Measurements from ENCODE around the gene GPR89A.

DNA sequence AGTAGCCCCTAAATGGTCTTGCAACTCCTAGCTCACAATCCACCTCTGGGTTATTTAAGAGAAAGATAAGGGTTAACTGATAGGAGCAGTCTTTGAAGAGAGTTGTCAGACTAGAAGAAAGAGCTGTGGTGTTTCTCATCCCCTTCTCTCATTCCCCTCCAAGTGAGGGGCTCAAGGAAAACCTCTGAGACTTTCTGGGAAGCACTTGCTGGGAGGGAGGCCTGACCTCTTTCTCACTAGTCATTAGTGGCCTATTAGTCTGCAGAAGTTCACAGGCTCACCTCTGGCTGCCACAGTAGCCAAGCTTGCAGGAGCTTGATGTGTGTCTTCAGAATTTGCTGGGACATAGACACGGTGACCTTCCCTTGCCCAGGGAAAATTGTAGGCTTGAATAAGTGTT, 6.2 kb upstream of the GPR89A start:
- no peak for TF ChIP-seq TAF1 (IDR thresholded peaks at IDR 0.05; ENCODE audit: low read depth, low read length)
- TF ChIP-seq POLR2AphosphoS5 (IDR thresholded peaks at IDR 0.05; ENCODE audit: low read depth, low read length) = no peak
- no peak for TF ChIP-seq EZH2 (IDR thresholded peaks at IDR 0.05; ENCODE audit: low read depth, low read length, severe bottlenecking)
- TF ChIP-seq SP2 (IDR thresholded peaks at IDR 0.05; ENCODE audit: low read length) = no peak
- TF ChIP-seq, protein P1, sequence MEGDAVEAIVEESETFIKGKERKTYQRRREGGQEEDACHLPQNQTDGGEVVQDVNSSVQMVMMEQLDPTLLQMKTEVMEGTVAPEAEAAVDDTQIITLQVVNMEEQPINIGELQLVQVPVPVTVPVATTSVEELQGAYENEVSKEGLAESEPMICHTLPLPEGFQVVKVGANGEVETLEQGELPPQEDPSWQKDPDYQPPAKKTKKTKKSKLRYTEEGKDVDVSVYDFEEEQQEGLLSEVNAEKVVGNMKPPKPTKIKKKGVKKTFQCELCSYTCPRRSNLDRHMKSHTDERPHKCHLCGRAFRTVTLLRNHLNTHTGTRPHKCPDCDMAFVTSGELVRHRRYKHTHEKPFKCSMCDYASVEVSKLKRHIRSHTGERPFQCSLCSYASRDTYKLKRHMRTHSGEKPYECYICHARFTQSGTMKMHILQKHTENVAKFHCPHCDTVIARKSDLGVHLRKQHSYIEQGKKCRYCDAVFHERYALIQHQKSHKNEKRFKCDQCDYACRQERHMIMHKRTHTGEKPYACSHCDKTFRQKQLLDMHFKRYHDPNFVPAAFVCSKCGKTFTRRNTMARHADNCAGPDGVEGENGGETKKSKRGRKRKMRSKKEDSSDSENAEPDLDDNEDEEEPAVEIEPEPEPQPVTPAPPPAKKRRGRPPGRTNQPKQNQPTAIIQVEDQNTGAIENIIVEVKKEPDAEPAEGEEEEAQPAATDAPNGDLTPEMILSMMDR (IDR thresholded peaks at IDR 0.05; ENCODE audit: control extremely low read depth in 1 of 3, insufficient read depth in 1 of 3, low read depth in 1 of 3, low read length in 3 of 3) = no peak
- no peak for TF ChIP-seq SIN3A (conservative IDR thresholded peaks at IDR 0.05 in 1 of 2, IDR thresholded peaks at IDR 0.05 in 1 of 2; ENCODE audit: low read depth in 1 of 2, low read length in 2 of 2)
- no peak for TF ChIP-seq BCL11A (IDR thresholded peaks at IDR 0.05; ENCODE audit: low read depth in 2 of 2, low read length in 2 of 2)
- TF ChIP-seq RNF2 (IDR thresholded peaks at IDR 0.05; ENCODE audit: borderline replicate concordance, low read depth, low read length, missing control alignments, poor library complexity, severe bottlenecking) = no peak
- TF ChIP-seq MAFK (IDR thresholded peaks at IDR 0.05; ENCODE audit: low read depth, low read length) = no peak
- no peak for TF ChIP-seq SP1 (IDR thresholded peaks at IDR 0.05; ENCODE audit: low read depth, low read length)
- TF ChIP-seq JUND (IDR thresholded peaks at IDR 0.05; ENCODE audit: low read length) = no peak
- TF ChIP-seq, protein P2, sequence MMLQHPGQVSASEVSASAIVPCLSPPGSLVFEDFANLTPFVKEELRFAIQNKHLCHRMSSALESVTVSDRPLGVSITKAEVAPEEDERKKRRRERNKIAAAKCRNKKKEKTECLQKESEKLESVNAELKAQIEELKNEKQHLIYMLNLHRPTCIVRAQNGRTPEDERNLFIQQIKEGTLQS (IDR thresholded peaks at IDR 0.05; ENCODE audit: insufficient read depth, low read depth, low read length) = no peak
- TF ChIP-seq GTF2F1 (IDR thresholded peaks at IDR 0.05; ENCODE audit: borderline replicate concordance, low read depth, low read length) = no peak

All from H1 (cell line).